COLO829 (cell line): ENCODE data around the gene CRADD.

Source experiments
- DNase-seq: peaks from one replicate; pipeline ENCODE4 v3.0.0; 2012; ENCODE audit warnings: low spot score

Gene CRADD

GRCh38 chr12:93939641-93940325, 262.6 kb downstream of the CRADD start:
- DNase-seq, result no peak

DNA sequence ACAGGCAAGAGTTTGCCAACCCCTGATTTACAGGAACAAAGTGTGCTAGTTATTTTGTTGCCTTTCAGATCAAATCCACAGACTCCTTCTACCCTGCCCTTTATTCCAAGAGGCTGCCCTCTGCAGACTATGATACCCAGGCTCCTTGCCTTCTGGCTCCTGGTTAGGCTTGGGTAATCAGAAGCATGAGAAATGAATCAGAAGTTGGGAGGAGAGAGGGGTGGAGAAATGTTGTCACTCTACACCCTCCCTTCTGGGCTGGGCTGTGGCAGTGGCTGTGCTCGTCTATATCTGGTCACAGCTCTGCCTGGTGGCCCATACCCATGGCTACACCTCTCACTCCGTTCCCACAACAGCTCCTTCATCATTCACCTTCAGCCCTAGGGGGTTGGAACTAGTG, 266.6 kb downstream of the CRADD start:
- DNase-seq, result no peak

DNA sequence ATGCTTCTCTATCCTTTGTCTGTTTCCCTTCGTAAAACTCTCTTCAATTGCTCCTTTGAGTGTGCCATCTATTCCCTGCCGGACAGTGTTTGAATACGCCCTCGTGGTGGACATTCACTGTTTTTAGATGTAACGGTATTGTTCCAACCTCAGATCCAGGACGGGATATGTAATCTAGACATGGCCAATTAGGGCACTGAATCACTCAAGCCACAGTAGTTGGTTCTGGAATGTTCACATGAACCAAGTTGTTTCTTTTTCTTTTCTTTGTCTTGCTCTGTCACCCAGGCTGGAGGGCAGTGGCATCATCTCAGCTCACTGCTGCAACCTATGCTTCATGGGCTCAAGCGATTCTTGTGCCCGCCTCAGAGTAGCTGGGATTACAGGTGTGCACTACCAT, 267.0 kb downstream of the CRADD start:
- no peak for DNase-seq
